ENCODE results near the gene ALG14.
"Not testable (repeated sequence)": the region's sequence is repeated elsewhere in the genome, so short reads cannot be mapped to it uniquely, and the experiment has no call there.

Gene ALG14

GRCh38 chr1:94952539-94952938 is 120.2 kb downstream of the ALG14 start:
- no peak for DNase-seq

DNA sequence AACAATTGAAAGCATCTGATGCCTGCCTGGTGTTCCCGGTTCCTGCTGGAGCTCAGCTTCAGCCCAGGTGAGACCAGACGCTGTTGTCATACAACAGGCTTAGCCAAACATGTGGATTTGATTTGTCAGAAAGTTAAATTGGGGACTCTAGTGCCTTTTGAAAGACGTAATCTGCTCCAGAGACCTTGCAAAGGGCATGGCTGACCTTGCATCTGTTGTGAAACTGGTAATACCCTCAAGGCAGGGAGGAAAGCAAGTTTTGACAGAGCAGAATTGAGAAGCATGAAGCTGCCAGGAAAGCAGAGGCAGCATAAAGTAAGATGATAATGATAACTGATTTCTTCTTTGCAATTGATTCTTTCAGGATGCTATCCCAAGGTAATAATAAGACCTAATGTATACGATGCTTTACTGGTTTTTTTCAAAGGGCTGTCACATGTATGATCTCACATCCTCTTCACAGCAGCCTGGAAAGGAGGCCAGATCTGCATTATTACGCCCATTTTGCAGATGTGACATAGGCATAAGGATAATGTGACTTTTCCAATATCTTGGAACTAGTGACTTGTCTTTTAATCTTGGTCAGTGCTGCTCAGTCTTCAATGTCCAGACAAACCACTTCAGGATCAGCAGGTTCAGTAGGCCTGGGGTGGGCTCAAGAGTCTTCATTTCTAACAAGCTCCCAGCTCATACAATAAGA is 121.1 kb downstream of the ALG14 start:
- no peak for DNase-seq

DNA sequence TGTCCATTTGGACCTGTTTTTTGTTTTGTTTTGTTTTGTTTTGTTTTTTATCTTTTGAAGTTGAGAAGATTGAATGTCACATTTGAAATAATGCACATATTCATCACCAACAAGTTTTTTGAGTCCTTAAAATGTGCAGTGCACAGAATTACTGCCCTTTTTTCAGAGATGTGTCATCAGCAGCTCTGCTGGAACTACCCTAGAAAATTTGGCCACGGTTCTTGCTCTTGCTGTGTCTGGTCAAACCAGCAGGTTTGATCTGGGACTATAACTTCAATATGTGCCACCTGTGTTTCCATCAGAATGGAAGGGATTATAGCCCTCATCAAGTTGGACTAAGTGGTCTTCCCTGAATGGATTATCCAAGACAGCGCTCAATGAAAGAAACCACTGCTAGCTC is 121.7 kb downstream of the ALG14 start:
- peak; percentile 26 for DNase-seq

GRCh38 chr1:94949681-94950661 is 122.8 kb downstream of the ALG14 start:
- peak; percentile 32 for DNase-seq

DNA sequence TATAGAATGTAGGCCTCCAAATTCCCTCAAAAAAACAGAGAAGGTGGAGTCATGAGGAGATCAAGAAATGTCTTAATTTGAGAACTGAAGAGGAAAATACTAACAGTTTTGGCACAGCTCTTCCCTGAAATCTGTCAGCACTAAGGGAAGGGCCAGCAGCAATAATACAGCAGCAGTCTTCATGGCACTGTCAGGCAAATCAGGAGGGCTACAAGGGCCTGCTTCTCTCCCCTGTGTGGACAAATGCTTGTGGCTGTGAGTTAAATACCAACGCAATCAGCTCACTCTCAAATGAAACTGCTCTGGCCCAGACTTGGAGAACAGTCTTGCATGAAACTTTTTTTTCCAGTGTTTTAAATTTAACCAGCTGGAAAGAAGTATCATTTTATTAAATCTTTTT is 125.3 kb downstream of the ALG14 start:
- peak; percentile 91 for DNase-seq

DNA sequence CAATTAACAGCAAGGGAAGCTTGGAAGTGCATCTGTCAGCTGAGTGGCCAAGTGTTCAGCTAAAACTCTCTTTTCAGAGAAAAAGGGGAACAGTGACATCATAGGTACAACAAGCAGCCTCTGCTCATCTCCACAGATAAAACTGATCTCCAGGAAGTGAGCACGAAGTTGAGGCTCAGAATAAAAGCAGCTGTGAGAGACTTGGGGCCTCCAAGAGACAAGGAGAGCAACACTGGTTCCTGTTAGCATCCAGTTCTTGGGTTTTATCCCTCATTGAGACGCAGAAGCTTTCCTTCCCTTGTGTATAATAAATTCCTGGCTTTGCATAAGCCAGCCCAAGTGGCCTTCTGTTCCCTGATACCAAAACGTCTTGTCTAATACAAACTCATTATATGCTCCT is 125.9 kb downstream of the ALG14 start:
- no peak for DNase-seq

GRCh38 chr1:94942171-94943128 is 130.3 kb downstream of the ALG14 start:
- DNase-seq = no peak

- DNase-seq = not testable (repeated sequence)
Observed at GRCh38 chr1:94941480-94941879, 131.3 kb downstream of the ALG14 start.

- no peak for DNase-seq
Observed at GRCh38 chr1:94940738-94941137, 132.0 kb downstream of the ALG14 start.

DNA sequence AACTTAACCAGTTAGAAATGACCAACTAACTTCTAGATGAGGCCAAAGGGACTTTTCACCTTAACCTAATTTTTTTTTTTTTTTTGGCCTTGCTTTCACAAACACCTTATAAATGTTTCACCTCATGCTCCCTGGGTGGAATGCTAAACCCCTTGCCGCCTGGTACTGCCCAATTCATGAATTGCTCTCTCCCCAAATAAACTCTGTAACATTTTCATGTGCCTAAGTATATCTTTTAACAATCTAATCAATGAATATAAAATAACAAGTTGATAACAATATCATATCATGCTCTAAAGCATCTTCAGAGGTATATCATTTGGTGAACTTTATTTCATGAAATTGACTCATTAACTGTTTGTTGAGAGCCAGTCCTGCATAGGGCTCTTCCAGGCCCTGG is 134.9 kb downstream of the ALG14 start:
- DNase-seq = no peak

DNA sequence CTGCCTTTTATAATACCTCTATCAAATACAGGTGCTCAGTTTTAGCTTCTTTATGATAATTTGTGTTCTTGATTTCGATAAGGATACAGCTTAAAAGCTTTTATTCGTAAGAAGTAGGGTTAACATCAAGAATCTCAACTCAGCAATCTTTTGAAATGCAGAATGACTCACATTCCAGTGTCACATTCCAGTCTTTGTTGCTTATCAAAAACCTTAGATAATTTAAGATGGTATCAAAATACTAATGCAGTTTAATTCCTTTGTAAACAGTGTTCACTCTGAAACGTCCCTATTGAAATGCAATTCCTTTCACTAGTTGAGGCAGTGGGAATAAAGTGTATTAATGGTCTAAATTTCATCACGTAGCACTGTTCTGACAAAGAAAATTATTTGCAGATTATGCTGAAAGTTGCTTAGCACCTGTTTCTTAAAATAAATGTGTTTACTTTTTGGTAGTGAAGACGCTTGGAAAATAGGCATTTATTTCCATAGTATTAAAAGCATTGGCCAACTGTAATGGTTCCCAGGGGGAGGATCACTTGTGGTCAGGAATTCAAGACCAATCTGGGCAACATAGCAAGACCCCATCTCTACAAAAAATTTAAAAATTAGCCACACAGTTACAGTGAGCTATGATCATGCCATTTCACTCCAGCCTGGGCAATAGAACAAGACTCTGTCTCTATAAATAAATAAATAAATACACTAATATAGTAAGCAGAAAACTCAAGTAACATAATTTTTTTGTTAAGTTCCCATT is 135.7 kb downstream of the ALG14 start:
- no peak for DNase-seq

DNA sequence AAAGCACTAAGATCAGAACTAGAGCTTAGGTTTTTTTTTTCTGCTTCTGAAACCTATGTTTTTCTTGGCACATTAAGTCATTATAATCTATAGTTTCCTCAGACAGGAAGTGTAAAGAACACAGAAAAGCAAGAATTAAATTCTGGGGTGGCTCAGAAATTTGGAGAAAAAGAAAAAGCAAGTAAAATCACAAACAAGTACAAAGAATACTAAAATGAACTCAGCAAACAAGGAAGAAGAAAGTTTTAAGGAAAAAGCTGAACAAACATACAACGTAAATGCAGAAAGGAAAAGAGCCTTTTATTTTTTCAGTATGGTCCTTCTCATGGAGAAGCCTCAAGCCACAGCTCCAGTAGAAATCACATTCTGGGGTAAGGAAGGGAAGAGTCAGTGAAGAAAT is 137.3 kb downstream of the ALG14 start:
- no peak for DNase-seq

- no peak for DNase-seq
Observed at GRCh38 chr1:94935034-94935433, 137.7 kb downstream of the ALG14 start.

DNA sequence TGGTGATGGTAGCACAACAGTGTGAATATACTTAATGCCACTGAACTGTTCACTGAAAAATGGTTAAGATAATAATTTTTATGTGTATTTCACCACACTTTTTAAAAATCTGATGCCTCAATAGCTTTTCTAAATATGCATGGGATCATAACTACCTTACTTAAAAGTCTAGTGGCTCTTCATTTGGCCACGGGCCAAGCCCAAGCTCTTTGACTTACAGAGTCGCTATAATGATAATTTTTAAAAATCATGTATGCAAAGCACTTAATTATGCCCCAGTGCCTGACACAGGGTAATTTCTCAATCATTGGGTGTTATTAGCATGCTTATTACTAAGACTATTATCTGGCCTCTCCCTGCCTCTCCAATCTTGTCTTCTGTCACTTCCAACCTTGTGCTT is 138.2 kb downstream of the ALG14 start:
- DNase-seq = no peak

GRCh38 chr1:94931254-94931841 is 141.4 kb downstream of the ALG14 start:
- DNase-seq = no peak

- no peak for DNase-seq
Observed at GRCh38 chr1:94929351-94930217, 143.2 kb downstream of the ALG14 start.

- DNase-seq = no peak
Observed at GRCh38 chr1:94928293-94928939, 144.3 kb downstream of the ALG14 start.

DNA sequence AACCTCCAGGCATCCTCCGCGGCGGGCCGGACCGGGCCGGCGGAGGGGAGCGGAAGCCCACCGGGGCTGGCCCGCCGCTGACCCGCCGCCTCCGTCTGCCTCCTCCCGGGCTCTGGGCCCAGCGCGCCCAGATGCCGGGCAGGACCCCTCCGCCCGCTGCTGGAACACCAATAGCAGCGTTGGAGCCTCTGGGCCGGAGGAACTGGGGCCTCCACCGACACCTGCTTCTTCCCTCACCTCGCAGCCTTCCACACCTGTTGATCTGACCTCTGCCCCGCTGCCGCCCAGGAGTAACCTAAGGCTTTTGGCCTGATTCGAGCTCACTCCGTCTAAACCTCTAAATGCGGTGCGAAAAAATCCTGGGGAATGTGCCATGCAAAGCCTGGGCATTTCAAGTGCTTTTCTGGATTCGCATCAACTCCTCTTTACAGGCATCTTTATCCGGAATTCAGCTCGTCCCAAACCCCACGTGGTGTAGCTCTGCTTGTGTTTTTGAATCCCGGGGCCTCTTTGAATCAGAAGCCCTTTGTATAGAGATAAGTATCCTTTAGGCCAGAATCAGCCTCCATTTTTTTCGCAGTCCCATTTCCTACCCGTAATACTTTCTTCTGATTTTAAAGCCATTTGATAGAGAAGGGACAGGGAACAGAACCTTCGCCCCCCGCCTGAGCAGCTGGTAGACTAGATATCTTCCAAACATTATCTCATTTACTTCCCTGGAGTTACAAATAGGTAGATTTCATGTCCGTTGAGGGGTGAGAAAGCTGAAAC is 145.2 kb downstream of the ALG14 start:
- DNase-seq = peak; percentile 62

- DNase-seq = peak; percentile 95
Observed at GRCh38 chr1:94926915-94927404, 145.8 kb downstream of the ALG14 start, which contains the start of gene CNN3. Gene CNN3 (minus strand): TSS chr1:94927110. CDS start chr1:94926894, 216 bp downstream.

All from fibroblast of skin of abdomen (primary cell).